ENCODE measurements around the gene KIF27.
"Not testable (repeated sequence)": the region's sequence is repeated elsewhere in the genome, so short reads cannot be mapped to it uniquely, and the experiment has no call there.

GRCh38 chr9:83815120-83815519 is 106.1 kb downstream of the KIF27 start:
- TF ChIP-seq, protein P1, sequence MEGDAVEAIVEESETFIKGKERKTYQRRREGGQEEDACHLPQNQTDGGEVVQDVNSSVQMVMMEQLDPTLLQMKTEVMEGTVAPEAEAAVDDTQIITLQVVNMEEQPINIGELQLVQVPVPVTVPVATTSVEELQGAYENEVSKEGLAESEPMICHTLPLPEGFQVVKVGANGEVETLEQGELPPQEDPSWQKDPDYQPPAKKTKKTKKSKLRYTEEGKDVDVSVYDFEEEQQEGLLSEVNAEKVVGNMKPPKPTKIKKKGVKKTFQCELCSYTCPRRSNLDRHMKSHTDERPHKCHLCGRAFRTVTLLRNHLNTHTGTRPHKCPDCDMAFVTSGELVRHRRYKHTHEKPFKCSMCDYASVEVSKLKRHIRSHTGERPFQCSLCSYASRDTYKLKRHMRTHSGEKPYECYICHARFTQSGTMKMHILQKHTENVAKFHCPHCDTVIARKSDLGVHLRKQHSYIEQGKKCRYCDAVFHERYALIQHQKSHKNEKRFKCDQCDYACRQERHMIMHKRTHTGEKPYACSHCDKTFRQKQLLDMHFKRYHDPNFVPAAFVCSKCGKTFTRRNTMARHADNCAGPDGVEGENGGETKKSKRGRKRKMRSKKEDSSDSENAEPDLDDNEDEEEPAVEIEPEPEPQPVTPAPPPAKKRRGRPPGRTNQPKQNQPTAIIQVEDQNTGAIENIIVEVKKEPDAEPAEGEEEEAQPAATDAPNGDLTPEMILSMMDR (IDR thresholded peaks at IDR 0.05): not testable (repeated sequence)
- TF ChIP-seq POLR2A (IDR thresholded peaks at IDR 0.05): not testable (repeated sequence)
